HepG2 (cell line): ENCODE results near the gene LSM12. TPM values are rescaled to one million over a fixed set of nuclear protein-coding genes. Genes with fewer than 3 reads are reported as not detected.
A peak's percentile ranks its signal among the peaks of the same experiment; 100 is the strongest.

Experiments used
- ATAC-seq: fragments of 200-7000 bp; cut with Tn5 transposase; 3 replicates; pipeline ENCODE4 v1.9.1; 2020; ENCODE audit warnings: mild to moderate bottlenecking, moderate library complexity
- BruUV-seq: library from RNA; stranded (reverse); fragments of 400-500 nt; replicated peaks from 2 replicates; lab custom pipeline; 2021; lab: Mats Ljungman, UMichigan
- CTCF ChIA-PET: fragments of 300-600 bp; formaldehyde crosslinking; extraction: SDS; loops from one replicate; lab custom pipeline; 2021; ENCODE audit warnings: low total read pairs, inconsistent platforms, low intra/inter-chr PET ratio; lab: Yijun Ruan, JAX
- POLR2A ChIA-PET: fragments of 350-600 bp; sonication (Branson Sonifier 250); formaldehyde crosslinking; loops from one replicate; lab custom pipeline; 2020; ENCODE audit warnings: antibody characterized with exemption, inconsistent platforms; lab: Yijun Ruan, JAX
- DNase-seq: peaks from one replicate; pipeline ENCODE4 v3.0.0-alpha.2; 2015; ENCODE audit warnings: low spot score
- FAIRE-seq: peaks from 3 replicates; lab custom pipeline; 2011; peaks lifted over from hg19 to GRCh38; lab: Jason Lieb, UNC
- H2AFZ ChIP-seq: one replicate; pipeline ENCODE4 v1.6.1; 2011; ENCODE audit warnings: low read length, inconsistent platforms
- H3K27ac ChIP-seq: fragments of 300-600 bp; 3 replicates; pipeline ENCODE4 v1.8.0; 2011; ENCODE audit warnings: mixed run types, mild to moderate bottlenecking, mixed read lengths, low read length, inconsistent platforms; ENCODE audit not compliant: insufficient read depth; ENCODE audit errors: extremely low read length
- H3K27me3 ChIP-seq, 2 experiments: fragments of 200-600 bp in 1 of 2; 2 replicates in 1 of 2; 3 replicates in 1 of 2; pipeline versions ENCODE4 v1.6.0 to v1.8.0; 2011; ENCODE audit warnings: low read length in 2 of 2, mild to moderate bottlenecking in 2 of 2, moderate library complexity in 2 of 2, inconsistent platforms in 1 of 2; ENCODE audit not compliant: insufficient read depth in 2 of 2, control insufficient read depth in 1 of 2
- H3K36me3 ChIP-seq, 2 experiments: fragments of 200-600 bp in 1 of 2; replicated peaks in 1 of 2; 2 replicates in 1 of 2; 3 replicates in 1 of 2; pipeline versions ENCODE4 v1.5.1 to v1.8.0; 2011; ENCODE audit warnings: low read length in 2 of 2, inconsistent platforms in 1 of 2; ENCODE audit not compliant: insufficient read depth in 2 of 2, control insufficient read depth in 1 of 2
- H3K4me1 ChIP-seq: 2 replicates; pipeline ENCODE4 v1.5.1; 2012; ENCODE audit warnings: low read length, inconsistent platforms; ENCODE audit not compliant: insufficient read depth
- H3K4me2 ChIP-seq: 2 replicates; pipeline ENCODE4 v1.6.0; 2011; ENCODE audit warnings: low read depth, low read length, inconsistent platforms
- H3K4me3 ChIP-seq, 3 experiments: fragments of 200-600 bp in 1 of 3; sonication (generic), shearing (Covaris generic) in 1 of 3; replicated peaks in 1 of 3; 2 replicates each; pipeline ENCODE4 v1.5.1; 2011 to 2016; ENCODE audit warnings: low read length in 3 of 3, inconsistent platforms in 2 of 3, low read depth in 2 of 3, mild to moderate bottlenecking in 2 of 3, control low read depth in 1 of 3, mixed read lengths in 1 of 3; ENCODE audit not compliant: insufficient read depth in 1 of 3
- H3K79me2 ChIP-seq: one replicate; pipeline ENCODE4 v1.6.1; 2011; ENCODE audit warnings: low read length, inconsistent platforms; ENCODE audit not compliant: insufficient read depth
- H3K9ac ChIP-seq: 2 replicates; pipeline ENCODE4 v1.6.0; 2011; ENCODE audit warnings: mild to moderate bottlenecking, low read depth, low read length, inconsistent platforms; ENCODE audit not compliant: insufficient read depth
- H3K9me3 ChIP-seq: 2 replicates; pipeline ENCODE4 v1.5.1; 2012; ENCODE audit warnings: mild to moderate bottlenecking, low read length
- H4K20me1 ChIP-seq: 2 replicates; pipeline ENCODE4 v1.6.0; 2011; ENCODE audit warnings: inconsistent platforms, mild to moderate bottlenecking, low read length, moderate library complexity; ENCODE audit not compliant: insufficient read depth
- CCDC6 ChIP-seq: sonication (generic); formaldehyde crosslinking; IDR thresholded peaks from 2 replicates; pipeline ENCODE4 v1.8.1; 2022; ENCODE audit warnings: mild to moderate bottlenecking, missing genetic modification reagents, moderate library complexity
- FOSL2 ChIP-seq: sonication (generic); formaldehyde crosslinking; IDR thresholded peaks from 2 replicates; pipeline ENCODE4 v1.4.0; 2020; ENCODE audit warnings: missing genetic modification reagents
- FOXP1 ChIP-seq, 2 experiments: fragments of 450-650 bp in 1 of 2; IDR thresholded peaks; 2 replicates each; pipeline ENCODE4 v1.6.1; 2017 to 2018; ENCODE audit warnings: antibody characterized with exemption in 1 of 2
- MBD4 ChIP-seq: IDR thresholded peaks from 2 replicates; pipeline ENCODE4 v1.6.1; 2012; ENCODE audit warnings: low read length, inconsistent platforms, borderline replicate concordance
- PBX3 ChIP-seq: sonication (generic); formaldehyde crosslinking; IDR thresholded peaks from 2 replicates; pipeline ENCODE4 v1.8.1; 2023; ENCODE audit warnings: missing genetic modification reagents, inconsistent platforms, borderline replicate concordance
- PRDM15 ChIP-seq: sonication (generic); formaldehyde crosslinking; IDR thresholded peaks from 2 replicates; pipeline ENCODE4 v1.4.0; 2020; ENCODE audit warnings: missing genetic modification reagents
- PREB ChIP-seq: sonication (generic); formaldehyde crosslinking; IDR thresholded peaks from 2 replicates; pipeline ENCODE4 v1.4.0; 2020; ENCODE audit warnings: missing genetic modification reagents
- SALL2 ChIP-seq: sonication (generic); formaldehyde crosslinking; IDR thresholded peaks from 2 replicates; pipeline ENCODE4 v1.8.1; 2023; ENCODE audit warnings: mild to moderate bottlenecking, missing genetic modification reagents, inconsistent platforms
- THAP7 ChIP-seq: sonication (generic); formaldehyde crosslinking; IDR thresholded peaks from 2 replicates; pipeline ENCODE4 v1.8.1; 2023; ENCODE audit warnings: mild to moderate bottlenecking, missing genetic modification reagents
- ZBTB20 ChIP-seq: sonication (generic); formaldehyde crosslinking; IDR thresholded peaks from 2 replicates; pipeline ENCODE4 v1.8.1; 2023; ENCODE audit warnings: missing genetic modification reagents, low read depth, mild to moderate bottlenecking, borderline replicate concordance
- ZBTB7A ChIP-seq: sonication (generic); formaldehyde crosslinking; IDR thresholded peaks from 2 replicates; pipeline ENCODE4 v1.8.0; 2022; ENCODE audit warnings: mild to moderate bottlenecking, missing genetic modification reagents
- ZKSCAN1 ChIP-seq: fragments of 150-350 bp; IDR thresholded peaks from 2 replicates; pipeline ENCODE4 v1.6.1; 2014; ENCODE audit warnings: low read length
- ZNF124 ChIP-seq: sonication (generic); formaldehyde crosslinking; IDR thresholded peaks from 2 replicates; pipeline ENCODE4 v1.4.0; 2020; ENCODE audit warnings: missing genetic modification reagents
- ZNF484 ChIP-seq: sonication (generic); formaldehyde crosslinking; IDR thresholded peaks from 2 replicates; pipeline ENCODE4 v1.5.1; 2020; ENCODE audit warnings: mild to moderate bottlenecking, low read depth, missing genetic modification reagents, borderline replicate concordance
- ZNF546 ChIP-seq: sonication (generic); formaldehyde crosslinking; conservative IDR thresholded peaks from 2 replicates; pipeline ENCODE4 v1.8.1; 2023; ENCODE audit warnings: mild to moderate bottlenecking, missing genetic modification reagents
- ZSCAN30 ChIP-seq: sonication (generic); formaldehyde crosslinking; IDR thresholded peaks from 2 replicates; pipeline ENCODE4 v1.5.0; 2020; ENCODE audit warnings: mild to moderate bottlenecking, missing genetic modification reagents
- WGBS: methylation state at CpG from one replicate; pipeline ENCODE4 v1.1.6; 2017; ENCODE audit warnings: low lambda C conversion rate; 5-methylcytosine and 5-hydroxymethylcytosine counted together
- in situ Hi-C: cut with HindIII; loops from 2 replicates; pipeline ENCODE4 v1.10.0; 2017; ENCODE audit warnings: low pct_unique_long_range_greater_than_20kb; ENCODE audit not compliant: extremely low pct_ligation_motif_present
- intact Hi-C: fragments of 100-400 bp; cut with micrococcal nuclease; formaldehyde crosslinking; loops from one replicate; pipeline ENCODE4 v1.10.0; 2022; ENCODE audit not compliant: unreplicated experiment
- polyA plus RNA-seq, 8 experiments: library from polyadenylated mRNA; depleted of rRNA in 3 of 8; stranded (reverse) in 7 of 8; unstranded in 1 of 8; fragments of >200 nt; fragmentation: Illumina TruSeq in 4 of 8; extraction: Trizol in 4 of 8; gene quantifications; 2 replicates each; pipeline versions ENCODE4 v1.2.1 to v1.2.3, GENCODE V29; 2011 to 2016; ENCODE audit warnings: low read depth in 4 of 8, missing spikeins in 1 of 8, mixed read lengths in 1 of 8; ENCODE audit not compliant: insufficient read depth in 1 of 8
- total RNA-seq, 5 experiments: library from RNA; depleted of rRNA; stranded (reverse); fragments of >200 nt; fragmentation: Illumina TruSeq; extraction: Trizol; gene quantifications; 2 replicates each; pipeline ENCODE4 v1.2.3, GENCODE V29; 2016; ENCODE audit warnings: low read depth in 1 of 5

The LSM12 gene
- total and polyA plus RNA-seq, 2 of the 13 experiments (the other 11 are each of a cell fraction or from before 2014, with no cell fraction given), result 52.8 to 55.7 TPM

GRCh38 chr17:44000871-44001460 is 65.5 kb downstream of the LSM12 start:
- no peak for FAIRE-seq
- ChIA-PET POLR2A (interaction anchor here (0.5 to 4.5 kb wide), 11 partner anchors 10 to 823 kb away, joined by 3 to 39 read pairs (median 4); partner anchors contain the start of genes HDAC5, LSM12 and TMEM101), CTCF (no interaction called here)
- Histone ChIP-seq H3K79me2 (no peaks in the 10 kb centered on the region), H3K4me3 (peak overlapping the region in 1 of 3 experiments; percentile 60; a peak in 2 of 6 replicates), H3K4me2 (peak overlapping the region; percentile 88), H3K9ac (peak overlapping the region; percentile 19; the same call in 1 of the 2 replicates), H3K4me1 (peaks cover 70% of the 10 kb centered on the region), H3K27me3 (peaks cover 0 to 4% of the 10 kb centered on the region in 2 experiments; a peak in 2 of 5 replicates), H3K9me3 (no peaks in the 10 kb centered on the region), H2AFZ (no peak overlapping the region), H3K36me3 (no peaks in the 10 kb centered on the region), H3K27ac (peak overlapping the region; percentile 20), H4K20me1 (no peaks in the 10 kb centered on the region)
- intact Hi-C loops (loop anchor here (2.0 kb wide), 1 partner anchor 14 kb away; the partner anchor contains the start of gene TMEM101), in situ Hi-C loops (no loop called here)
- no TSS peak for BruUV-seq
- ATAC-seq, result peak; percentile 1; the same call in 2 of the 3 replicates
- DNase-seq, result no peak
- 9% methylated on average over 6 of the region's 6 CpGs for WGBS
- no peak for TF ChIP-seq ZKSCAN1
- no peak for TF ChIP-seq ZNF484
- no peak for TF ChIP-seq PBX3 (CRISPR knock-in tag)
- no peak for TF ChIP-seq SALL2 (CRISPR knock-in tag)
- no peak for TF ChIP-seq ZSCAN30 (CRISPR knock-in tag)
- TF ChIP-seq CCDC6 (CRISPR knock-in tag), result no peak; the same call in 1 of the 2 replicates
- TF ChIP-seq THAP7 (CRISPR knock-in tag), result no peak
- TF ChIP-seq MBD4, result no peak
- no peak for TF ChIP-seq FOXP1 (IDR thresholded peaks at IDR 0.05)
- peak; percentile 10; the same call in 1 of the 2 replicates for TF ChIP-seq FOXP1 (CRISPR knock-in tag; IDR thresholded peaks at IDR 0.05)
- TF ChIP-seq FOSL2 (CRISPR knock-in tag), result no peak
- TF ChIP-seq PREB (CRISPR knock-in tag), result no peak
- TF ChIP-seq ZNF546 (CRISPR knock-in tag), result 0 out of 2 replicates have a peak, but pooled peaks have one; percentile 49
- TF ChIP-seq ZBTB20 (CRISPR knock-in tag), result no peak
- TF ChIP-seq ZNF124, result no peak
- 0 out of 2 replicates have a peak, but pooled peaks have one; percentile 48 for TF ChIP-seq ZBTB7A (CRISPR knock-in tag)
- no peak for TF ChIP-seq PRDM15 (CRISPR knock-in tag)
